ENCODE measurements around the gene DIABLO.
A peak's percentile ranks its signal among the peaks of the same experiment; 100 is the strongest.
"Not testable (repeated sequence)": the region's sequence is repeated elsewhere in the genome, so short reads cannot be mapped to it uniquely, and the experiment has no call there.

DIABLO gene

DNA sequence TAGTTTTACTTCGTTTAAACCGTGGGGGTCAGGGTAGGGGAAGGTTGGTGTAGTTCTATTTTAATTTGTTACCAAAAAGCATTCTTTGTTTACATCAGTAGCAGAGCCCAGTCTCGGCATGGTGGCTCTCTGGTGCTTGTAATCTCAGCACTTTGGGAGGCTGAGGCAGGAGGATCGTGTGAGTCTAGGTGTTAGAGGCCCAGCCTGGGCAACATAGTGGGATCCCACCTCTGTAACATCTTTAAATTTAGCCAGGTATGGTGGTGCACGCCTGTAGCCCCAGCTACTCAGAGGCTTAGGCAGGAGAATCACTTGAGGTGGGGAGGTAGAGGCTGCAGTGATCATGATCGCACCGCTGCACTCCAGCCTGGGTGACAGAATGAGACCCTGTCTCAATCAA lies 40.8 kb downstream of the DIABLO start:
- DNase-seq (ENCODE audit: low read depth in 1 of 2, low spot score in 1 of 2): no peak
- Histone ChIP-seq H3K27me3 (ENCODE audit: insufficient read depth, poor library complexity, severe bottlenecking) (no peaks in the 10 kb centered on the region), H3K27ac (replicated peaks) (no peak overlapping the region), H3K4me3 (replicated peaks; ENCODE audit: insufficient read depth, low read length) (no peak overlapping the region)
- TF ChIP-seq REST (IDR thresholded peaks at IDR 0.05; ENCODE audit: insufficient replicate concordance, low read depth): no peak
- no peak for TF ChIP-seq GABPA (IDR thresholded peaks at IDR 0.05; ENCODE audit: low read depth)
- no peak for TF ChIP-seq POLR2AphosphoS5 (IDR thresholded peaks at IDR 0.05; ENCODE audit: low read depth)
- TF ChIP-seq, protein P1, sequence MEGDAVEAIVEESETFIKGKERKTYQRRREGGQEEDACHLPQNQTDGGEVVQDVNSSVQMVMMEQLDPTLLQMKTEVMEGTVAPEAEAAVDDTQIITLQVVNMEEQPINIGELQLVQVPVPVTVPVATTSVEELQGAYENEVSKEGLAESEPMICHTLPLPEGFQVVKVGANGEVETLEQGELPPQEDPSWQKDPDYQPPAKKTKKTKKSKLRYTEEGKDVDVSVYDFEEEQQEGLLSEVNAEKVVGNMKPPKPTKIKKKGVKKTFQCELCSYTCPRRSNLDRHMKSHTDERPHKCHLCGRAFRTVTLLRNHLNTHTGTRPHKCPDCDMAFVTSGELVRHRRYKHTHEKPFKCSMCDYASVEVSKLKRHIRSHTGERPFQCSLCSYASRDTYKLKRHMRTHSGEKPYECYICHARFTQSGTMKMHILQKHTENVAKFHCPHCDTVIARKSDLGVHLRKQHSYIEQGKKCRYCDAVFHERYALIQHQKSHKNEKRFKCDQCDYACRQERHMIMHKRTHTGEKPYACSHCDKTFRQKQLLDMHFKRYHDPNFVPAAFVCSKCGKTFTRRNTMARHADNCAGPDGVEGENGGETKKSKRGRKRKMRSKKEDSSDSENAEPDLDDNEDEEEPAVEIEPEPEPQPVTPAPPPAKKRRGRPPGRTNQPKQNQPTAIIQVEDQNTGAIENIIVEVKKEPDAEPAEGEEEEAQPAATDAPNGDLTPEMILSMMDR (IDR thresholded peaks at IDR 0.05; ENCODE audit: insufficient read depth, low read length): no peak
- no peak for TF ChIP-seq SPI1 (IDR thresholded peaks at IDR 0.05; ENCODE audit: borderline replicate concordance, low read depth)

DNA sequence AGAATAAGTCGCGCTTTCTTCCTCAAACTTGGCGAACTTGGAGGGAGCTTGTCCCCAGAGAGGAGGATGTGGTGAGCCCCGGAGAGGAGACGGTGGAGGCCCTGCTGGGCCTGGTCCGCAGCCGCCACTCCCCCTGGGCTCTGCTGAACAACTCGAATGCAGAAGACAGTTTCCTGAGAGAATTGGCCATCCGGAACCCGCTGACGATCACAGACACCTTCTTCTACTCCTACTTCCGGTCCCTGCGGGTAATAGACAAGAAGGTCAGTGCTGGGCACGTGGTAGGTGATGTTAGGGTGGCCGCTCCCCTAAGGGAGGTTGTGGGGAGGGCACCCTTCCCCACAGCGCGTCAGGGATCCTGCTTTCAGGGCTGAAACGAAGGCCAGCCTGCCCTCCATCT lies 41.3 kb downstream of the DIABLO start:
- Histone ChIP-seq H3K4me3 (replicated peaks; ENCODE audit: insufficient read depth, low read length) (no peak overlapping the region), H3K27me3 (ENCODE audit: insufficient read depth, poor library complexity, severe bottlenecking) (no peaks in the 10 kb centered on the region), H3K27ac (replicated peaks) (no peak overlapping the region)
- DNase-seq (ENCODE audit: low read depth in 1 of 2, low spot score in 1 of 2): peak in 1 of 2 experiments; percentile 43
- TF ChIP-seq, protein P1 (IDR thresholded peaks at IDR 0.05; ENCODE audit: insufficient read depth, low read length): no peak
- TF ChIP-seq REST (IDR thresholded peaks at IDR 0.05; ENCODE audit: insufficient replicate concordance, low read depth): no peak

- Histone ChIP-seq H3K27ac (replicated peaks) (no peak overlapping the region), H3K27me3 (ENCODE audit: insufficient read depth, poor library complexity, severe bottlenecking) (no peaks in the 10 kb centered on the region), H3K4me3 (replicated peaks; ENCODE audit: insufficient read depth, low read length) (peak overlapping the region; percentile 66)
- TF ChIP-seq POLR2AphosphoS5 (IDR thresholded peaks at IDR 0.05; ENCODE audit: low read depth) (no peak), GABPA (IDR thresholded peaks at IDR 0.05; ENCODE audit: low read depth) (no peak)
- no peak for DNase-seq (ENCODE audit: low read depth in 1 of 2, low spot score in 1 of 2)
Measured at GRCh38 chr12:122183588-122183940, 42.3 kb downstream of the DIABLO start.

- Histone ChIP-seq H3K27me3 (ENCODE audit: insufficient read depth, poor library complexity, severe bottlenecking) (no peaks in the 10 kb centered on the region), H3K4me3 (replicated peaks; ENCODE audit: insufficient read depth, low read length) (peak within 1 kb of the TSS; percentile 66), H3K27ac (replicated peaks) (no peak within 1 kb of the TSS)
- DNase-seq (ENCODE audit: low read depth in 1 of 2, low spot score in 1 of 2): peak; percentile 32 to 50
- TF ChIP-seq SPI1 (IDR thresholded peaks at IDR 0.05; ENCODE audit: borderline replicate concordance, low read depth) (no peak), GABPA (IDR thresholded peaks at IDR 0.05; ENCODE audit: low read depth) (no peak), REST (IDR thresholded peaks at IDR 0.05; ENCODE audit: insufficient replicate concordance, low read depth) (no peak), POLR2AphosphoS5 (IDR thresholded peaks at IDR 0.05; ENCODE audit: low read depth) (no peak)
- TF ChIP-seq, protein P1 (IDR thresholded peaks at IDR 0.05; ENCODE audit: insufficient read depth, low read length): no peak
Measured at GRCh38 chr12:122182887-122183587, 42.8 kb downstream of the DIABLO start, which contains the start of gene LRRC43. TSS of gene LRRC43 (plus strand) at chr12:122183123. CDS start at chr12:122183145, 22 bp downstream.

DNA sequence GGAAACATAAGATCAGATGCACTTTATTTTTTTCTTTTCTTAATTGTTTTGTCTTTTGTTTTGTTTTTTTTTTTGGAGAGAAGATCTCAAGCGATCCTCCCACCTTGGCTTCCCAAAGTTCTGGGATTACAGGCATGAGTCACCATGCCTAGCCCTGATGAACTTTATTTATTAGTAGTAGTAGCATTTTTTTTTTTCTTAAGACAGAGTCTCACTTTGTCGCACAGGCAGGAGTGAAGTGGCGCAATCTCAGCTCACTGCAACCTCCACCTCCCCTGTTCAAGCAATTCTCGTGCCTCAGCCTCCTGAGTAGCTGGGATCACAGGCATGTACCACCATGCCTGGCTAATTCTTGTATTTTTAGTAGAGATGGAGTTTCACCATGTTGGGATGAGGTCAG lies 49.4 kb downstream of the DIABLO start:
- H3K27ac ChIP-seq (replicated peaks); DNase-seq (ENCODE audit: low read depth in 1 of 2, low spot score in 1 of 2); H3K4me3 ChIP-seq (replicated peaks; ENCODE audit: insufficient read depth, low read length); H3K27me3 ChIP-seq (ENCODE audit: insufficient read depth, poor library complexity, severe bottlenecking): not testable (repeated sequence)
